H1 (cell line): Measurements from ENCODE around the gene ARG2. TPM values are rescaled to one million over a fixed set of nuclear protein-coding genes. Genes with fewer than 3 reads are reported as not detected.
A peak's percentile ranks its signal among the peaks of the same experiment; 100 is the strongest.

Experiments used
- CTCF ChIA-PET: fragments of 300-600 bp; sonication (Branson Sonifier 250); formaldehyde crosslinking; loops from one replicate; lab custom pipeline; 2021; ENCODE audit not compliant: partially characterized antibody; lab: Charles Lee
- POLR2A ChIA-PET: fragments of 300-600 bp; sonication (Branson Sonifier 250); formaldehyde crosslinking; loops from one replicate; lab custom pipeline; 2021; ENCODE audit warnings: inconsistent platforms; ENCODE audit not compliant: partially characterized antibody; lab: Charles Lee
- DNase-seq, 2 experiments: peaks; one replicate each; pipeline versions ENCODE4 v3.0.0 to v3.0.0-alpha.2; 2010 to 2022; ENCODE audit warnings: low spot score in 2 of 2, low read depth in 1 of 2, mixed read lengths in 1 of 2
- FAIRE-seq: peaks from 2 replicates; lab custom pipeline; 2011; peaks lifted over from hg19 to GRCh38; lab: Jason Lieb, UNC
- H2AFZ ChIP-seq: 2 replicates; pipeline ENCODE4 v1.8.1; 2012; ENCODE audit warnings: low read length, inconsistent platforms
- H2AK5ac ChIP-seq: 2 replicates; pipeline ENCODE4 v1.6.1; 2013; ENCODE audit warnings: low read depth, low read length
- H2BK120ac ChIP-seq: replicated peaks from 2 replicates; pipeline ENCODE3; 2013; ENCODE audit warnings: low read depth, low read length, inconsistent platforms
- H2BK12ac ChIP-seq: 2 replicates; pipeline ENCODE4 v1.6.1; 2013; ENCODE audit warnings: low read depth, low read length
- H2BK15ac ChIP-seq: 2 replicates; pipeline ENCODE4 v1.6.1; 2013; ENCODE audit warnings: low read length
- H2BK20ac ChIP-seq: 2 replicates; pipeline ENCODE4 v1.6.1; 2013; ENCODE audit warnings: low read length
- H2BK5ac ChIP-seq: 2 replicates; pipeline ENCODE4 v1.6.1; 2013; ENCODE audit warnings: low read depth, low read length
- H3K14ac ChIP-seq: 2 replicates; pipeline ENCODE4 v1.6.1; 2013; ENCODE audit warnings: inconsistent platforms; ENCODE audit not compliant: insufficient read length
- H3K18ac ChIP-seq: 2 replicates; pipeline ENCODE4 v1.6.1; 2013; ENCODE audit warnings: low read length; ENCODE audit errors: extremely low read depth
- H3K23ac ChIP-seq: 2 replicates; pipeline ENCODE4 v1.6.1; 2013; ENCODE audit warnings: inconsistent platforms; ENCODE audit not compliant: insufficient read length
- H3K23me2 ChIP-seq: 2 replicates; pipeline ENCODE4 v1.6.1; 2013; ENCODE audit warnings: low read depth, low read length
- H3K27ac ChIP-seq: 2 replicates; pipeline ENCODE4 v1.6.1; 2011; ENCODE audit warnings: low read depth, low read length, inconsistent platforms
- H3K27me3 ChIP-seq, 4 experiments: replicated peaks in 1 of 4; 1 replicate in 1 of 4; 2 replicates in 3 of 4; pipeline versions ENCODE4 v1.6.1 to v1.8.1; 2011 to 2013; ENCODE audit warnings: low read length in 3 of 4, mild to moderate bottlenecking in 3 of 4, inconsistent platforms in 2 of 4, mixed read lengths in 2 of 4, moderate library complexity in 1 of 4; ENCODE audit not compliant: control insufficient read depth in 3 of 4, insufficient read depth in 3 of 4; ENCODE audit errors: extremely low read depth in 1 of 4
- H3K36me3 ChIP-seq, 4 experiments: 2 replicates each; pipeline versions ENCODE4 v1.6.1 to v1.8.1; 2011 to 2013; ENCODE audit warnings: mild to moderate bottlenecking in 4 of 4, low read length in 3 of 4, moderate library complexity in 2 of 4, control low read depth in 1 of 4, inconsistent platforms in 1 of 4; ENCODE audit not compliant: insufficient read depth in 4 of 4, control insufficient read depth in 2 of 4
- H3K4ac ChIP-seq: replicated peaks from 2 replicates; pipeline ENCODE3; 2013; ENCODE audit warnings: low read length, low read depth, mixed read lengths, inconsistent platforms; ENCODE audit not compliant: insufficient read length
- H3K4me1 ChIP-seq, 4 experiments: replicated peaks in 1 of 4; 1 replicate in 1 of 4; 2 replicates in 3 of 4; pipeline versions ENCODE4 v1.6.1 to v1.8.1; 2011 to 2013; ENCODE audit warnings: low read length in 3 of 4, inconsistent platforms in 2 of 4, mixed read lengths in 1 of 4; ENCODE audit not compliant: insufficient read depth in 4 of 4, control insufficient read depth in 3 of 4
- H3K4me2 ChIP-seq, 2 experiments: 2 replicates each; pipeline versions ENCODE4 v1.6.1 to v1.8.1; 2011 to 2013; ENCODE audit warnings: low read depth in 2 of 2, low read length in 2 of 2, control low read depth in 1 of 2, inconsistent platforms in 1 of 2, mild to moderate bottlenecking in 1 of 2; ENCODE audit not compliant: insufficient read depth in 1 of 2
- H3K4me3 ChIP-seq, 4 experiments: fragments of 200-600, 300-600 bp in 1 of 4; sonication (generic), shearing (Covaris generic), sonication (Bioruptor Twin) in 1 of 4; 2 replicates each; pipeline versions ENCODE4 v1.5.1 to v1.8.1; 2011 to 2016; ENCODE audit warnings: low read length in 4 of 4, low read depth in 3 of 4, control low read depth in 2 of 4, inconsistent platforms in 2 of 4, mild to moderate bottlenecking in 2 of 4, mixed read lengths in 1 of 4, moderate library complexity in 1 of 4; ENCODE audit not compliant: insufficient read depth in 2 of 4; ENCODE audit errors: extremely low read depth in 1 of 4
- H3K56ac ChIP-seq: replicated peaks from 2 replicates; pipeline ENCODE3; 2013; ENCODE audit warnings: low read depth, mild to moderate bottlenecking, mixed read lengths, low read length, inconsistent platforms; ENCODE audit not compliant: insufficient read length
- H3K79me1 ChIP-seq: 2 replicates; pipeline ENCODE4 v1.6.1; 2013; ENCODE audit warnings: low read depth, low read length, control low read depth
- H3K79me2 ChIP-seq, 2 experiments: 2 replicates each; pipeline versions ENCODE4 v1.6.1 to v1.8.1; 2012 to 2013; ENCODE audit warnings: low read length in 2 of 2, mild to moderate bottlenecking in 2 of 2, inconsistent platforms in 1 of 2; ENCODE audit not compliant: insufficient read depth in 2 of 2, control insufficient read depth in 1 of 2
- H3K9ac ChIP-seq, 4 experiments: replicated peaks in 1 of 4; 1 replicate in 1 of 4; 2 replicates in 3 of 4; pipeline versions ENCODE4 v1.6.1 to v1.8.1; 2011 to 2013; ENCODE audit warnings: low read depth in 3 of 4, low read length in 3 of 4, control low read depth in 2 of 4, mild to moderate bottlenecking in 2 of 4, moderate library complexity in 2 of 4, inconsistent platforms in 1 of 4; ENCODE audit errors: extremely low read depth in 1 of 4
- H3K9me3 ChIP-seq, 2 experiments: 2 replicates each; pipeline versions ENCODE4 v1.6.1 to v1.8.1; 2012 to 2013; ENCODE audit warnings: mild to moderate bottlenecking in 2 of 2, moderate library complexity in 2 of 2, control low read depth in 1 of 2, inconsistent platforms in 1 of 2, low read depth in 1 of 2, low read length in 1 of 2, mixed read lengths in 1 of 2; ENCODE audit not compliant: insufficient read depth in 2 of 2
- H4K20me1 ChIP-seq, 2 experiments: replicated peaks in 1 of 2; 2 replicates each; pipeline versions ENCODE3 to v1.8.1; 2011 to 2013; ENCODE audit warnings: inconsistent platforms in 2 of 2, low read length in 2 of 2, mild to moderate bottlenecking in 1 of 2; ENCODE audit not compliant: insufficient read depth in 2 of 2, control insufficient read depth in 1 of 2
- H4K5ac ChIP-seq: 2 replicates; pipeline ENCODE4 v1.6.1; 2013; ENCODE audit warnings: low read length, low read depth, mixed read lengths, inconsistent platforms; ENCODE audit not compliant: insufficient read length
- H4K8ac ChIP-seq: 2 replicates; pipeline ENCODE4 v1.8.0; 2013; ENCODE audit warnings: mild to moderate bottlenecking, moderate library complexity, low read length, inconsistent platforms; ENCODE audit not compliant: insufficient read depth; ENCODE audit errors: extremely low read depth
- H4K91ac ChIP-seq: replicated peaks from 2 replicates; pipeline ENCODE3; 2013; ENCODE audit warnings: low read length, mixed read lengths, inconsistent platforms; ENCODE audit not compliant: insufficient read length
- ATF2 ChIP-seq: IDR thresholded peaks from 2 replicates; pipeline ENCODE4 v1.6.1; 2012; ENCODE audit warnings: low read length, inconsistent platforms
- BACH1 ChIP-seq: IDR thresholded peaks from 2 replicates; pipeline ENCODE4 v1.6.1; 2012; ENCODE audit warnings: low read length, improper control_type of control experiment
- RAD21 ChIP-seq, 2 experiments: IDR thresholded peaks in 1 of 2; conservative IDR thresholded peaks in 1 of 2; 2 replicates each; pipeline ENCODE4 v1.6.1; 2011; ENCODE audit warnings: low read depth in 2 of 2, low read length in 2 of 2, improper control_type of control experiment in 1 of 2, inconsistent platforms in 1 of 2, mild to moderate bottlenecking in 1 of 2, moderate library complexity in 1 of 2
- SIRT6 ChIP-seq: IDR thresholded peaks from one replicate; pipeline ENCODE4 v1.7.1; 2012; ENCODE audit warnings: low read length, inconsistent platforms
- WGBS, 2 experiments: shearing (Covaris generic) in 1 of 2; methylation state at CpG; one replicate each; pipeline versions ENCODE4 v1.1.6 to v1.1.7; 2013 to 2015; ENCODE audit warnings: low lambda C conversion rate in 2 of 2, mixed read lengths in 2 of 2, inconsistent platforms in 1 of 2, low coverage in 1 of 2, missing lambda C conversion rate in 1 of 2; ENCODE audit not compliant: insufficient replicate concordance in 2 of 2, insufficient coverage in 1 of 2, insufficient read length in 1 of 2; ENCODE audit errors: extremely low coverage in 1 of 2, missing lambda C conversion rate in 1 of 2; 5-methylcytosine and 5-hydroxymethylcytosine counted together
- polyA plus RNA-seq, 7 experiments: library from polyadenylated mRNA; depleted of rRNA in 3 of 7; stranded (reverse) in 5 of 7; unstranded in 2 of 7; fragments of >200 nt in 5 of 7; fragments of 200-250 nt in 2 of 7; gene quantifications; 1 replicate in 5 of 7; 2 replicates in 1 of 7; 4 replicates in 1 of 7; pipeline versions ENCODE4 v1.2.1 to v1.2.3, GENCODE V29; 2011 to 2013; ENCODE audit warnings: missing spikeins in 2 of 7, mixed read lengths in 2 of 7
- total RNA-seq: library from RNA; stranded (reverse); fragmentation: NEBNext Ultra II Directional; extraction: Animal tissue kit (Norgen Biotek cat#: 25700); gene quantifications from 2 replicates; pipeline ENCODE4 v1.2.1, GENCODE V29; 2021
- TF ChIP-seq, protein P1 (sequence below): IDR thresholded peaks from 2 replicates; pipeline ENCODE4 v1.6.1; 2011; ENCODE audit warnings: low read depth, mild to moderate bottlenecking, low read length; ENCODE audit not compliant: insufficient read depth

ARG2 gene
- total and polyA plus RNA-seq, 2 of the 8 experiments (the other 6 are each of a cell fraction or from before 2014, with no cell fraction given) = 49.9 to 59.1 TPM

- Histone ChIP-seq H3K9ac (no peak overlapping the region), H3K27me3 (no peaks in the 10 kb centered on the region), H3K4ac (no peak overlapping the region), H3K56ac (no peak overlapping the region), H3K27ac (no peak overlapping the region), H4K91ac (no peak overlapping the region), H2BK5ac (no peak overlapping the region), H3K9me3 (no peaks in the 10 kb centered on the region), H2BK12ac (no peak overlapping the region), H2AFZ (no peak overlapping the region), H3K4me3 (no peak overlapping the region), H3K36me3 (peaks cover 6 to 21% (median 14%) of the 10 kb centered on the region in 4 experiments), H3K18ac (no peak overlapping the region), H3K23ac (no peak overlapping the region), H4K5ac (no peak overlapping the region), H3K14ac (no peak overlapping the region), H3K79me1 (no peaks in the 10 kb centered on the region), H4K20me1 (peaks cover 0 to 2% of the 10 kb centered on the region in 2 experiments), H3K4me1 (no peaks in the 10 kb centered on the region), H3K4me2 (no peak overlapping the region), H2BK20ac (no peak overlapping the region), H3K23me2 (no peaks in the 10 kb centered on the region), H2AK5ac (no peak overlapping the region), H2BK120ac (no peak overlapping the region), H3K79me2 (no peaks in the 10 kb centered on the region), H4K8ac (no peak overlapping the region; the same call in 1 of the 2 replicates), H2BK15ac (no peak overlapping the region)
- DNase-seq (no peak), FAIRE-seq (peak; percentile 80)
- ChIA-PET CTCF (interaction anchor here (0.8 to 28.8 kb wide), 38 partner anchors 9 to 194 kb away, joined by 3 to 924 read pairs (median 4); partner anchors contain the start of genes ARG2, PIGH, PLEKHH1 and RDH12), POLR2A (interaction anchor here (0.8 to 1.7 kb wide), 6 partner anchors 8 to 111 kb away, joined by 3 to 6 read pairs (median 4); partner anchors contain the start of genes PIGH and RDH11)
- WGBS, 2 experiments = 92% methylated on average over 6 of the region's 6 CpGs; no CpG with 5 or more reads in 1 of the 2 experiments
- TF ChIP-seq BACH1 (no peak), ATF2 (no peak), RAD21 (IDR thresholded peaks at IDR 0.05 in 1 of 2, conservative IDR thresholded peaks at IDR 0.05 in 1 of 2; ENCODE audit: low read depth in 2 of 2, low read length in 2 of 2) (peak; percentile 89 to 90), SIRT6 (no peak)
- TF ChIP-seq, protein P1, sequence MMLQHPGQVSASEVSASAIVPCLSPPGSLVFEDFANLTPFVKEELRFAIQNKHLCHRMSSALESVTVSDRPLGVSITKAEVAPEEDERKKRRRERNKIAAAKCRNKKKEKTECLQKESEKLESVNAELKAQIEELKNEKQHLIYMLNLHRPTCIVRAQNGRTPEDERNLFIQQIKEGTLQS = no peak
Measured at GRCh38 chr14:67583711-67584644, 35.7 kb upstream of the ARG2 start.
